ENCODE measurements around the gene SLC4A9.
"Not testable (repeated sequence)": the region's sequence is repeated elsewhere in the genome, so short reads cannot be mapped to it uniquely, and the experiment has no call there.

SLC4A9 gene

GRCh38 chr5:140328036-140328764 lies 31.8 kb upstream of the SLC4A9 start:
- no peaks in the 10 kb centered on the region for H3K9me3 ChIP-seq (ENCODE audit: control insufficient read depth, insufficient read depth, low read length)
- H3K36me3 ChIP-seq (ENCODE audit: insufficient read depth, low read length): no peaks in the 10 kb centered on the region
- peaks cover 27% of the 10 kb centered on the region for H3K4me1 ChIP-seq (ENCODE audit: insufficient read depth, low read length)
- no peak overlapping the region for H3K9ac ChIP-seq (ENCODE audit: low read depth, low read length)

DNA sequence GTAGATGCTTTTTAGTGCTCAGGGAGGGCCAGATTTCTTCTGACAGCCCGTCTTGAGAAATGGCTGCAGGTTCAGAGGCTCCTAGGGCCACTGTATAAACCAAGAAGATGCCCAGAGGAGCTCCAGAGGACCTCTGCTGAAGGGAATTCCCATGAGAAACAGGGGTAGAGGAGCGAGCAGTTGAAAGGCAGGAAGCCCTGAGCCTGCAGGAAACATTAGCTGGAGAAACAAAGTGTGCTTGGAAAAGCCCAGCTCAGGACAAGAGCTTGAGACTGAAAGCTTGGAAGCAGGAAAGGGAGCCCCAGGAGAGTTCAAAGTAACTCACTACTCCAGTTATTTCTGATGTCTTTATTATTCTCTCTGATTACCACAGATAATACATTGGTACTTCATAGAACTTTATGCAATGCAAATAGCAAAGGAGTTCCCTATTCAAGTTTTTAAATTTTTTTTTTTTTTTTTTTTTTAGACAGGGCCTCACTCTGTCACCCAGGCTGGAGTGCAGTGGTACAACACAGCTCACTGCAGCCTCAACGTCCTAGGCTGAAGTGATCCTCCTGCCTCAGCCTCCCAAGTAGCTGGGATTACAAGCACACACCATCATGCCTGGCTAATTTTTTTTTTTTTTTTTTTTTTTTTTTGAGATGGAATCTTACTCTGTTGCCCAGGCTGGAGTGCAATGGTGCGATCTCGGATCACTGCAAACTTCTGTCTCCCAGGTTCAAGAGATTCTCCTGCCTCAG lies 30.1 kb upstream of the SLC4A9 start:
- Histone ChIP-seq H3K9me3 (ENCODE audit: control insufficient read depth, insufficient read depth, low read length) (no peaks in the 10 kb centered on the region), H3K4me1 (ENCODE audit: insufficient read depth, low read length) (peaks cover 13% of the 10 kb centered on the region), H3K36me3 (ENCODE audit: insufficient read depth, low read length) (no peaks in the 10 kb centered on the region; the same call in 1 of the 2 replicates), H3K9ac (ENCODE audit: low read depth, low read length) (no peak overlapping the region)

- Histone ChIP-seq H3K9ac (ENCODE audit: low read depth, low read length) (no peak overlapping the region), H3K36me3 (ENCODE audit: insufficient read depth, low read length) (no peaks in the 10 kb centered on the region; the same call in 1 of the 2 replicates), H3K4me1 (ENCODE audit: insufficient read depth, low read length) (peaks cover 13% of the 10 kb centered on the region), H3K9me3 (ENCODE audit: control insufficient read depth, insufficient read depth, low read length) (no peaks in the 10 kb centered on the region)
Observed at GRCh38 chr5:140331638-140332037, 28.4 kb upstream of the SLC4A9 start.

DNA sequence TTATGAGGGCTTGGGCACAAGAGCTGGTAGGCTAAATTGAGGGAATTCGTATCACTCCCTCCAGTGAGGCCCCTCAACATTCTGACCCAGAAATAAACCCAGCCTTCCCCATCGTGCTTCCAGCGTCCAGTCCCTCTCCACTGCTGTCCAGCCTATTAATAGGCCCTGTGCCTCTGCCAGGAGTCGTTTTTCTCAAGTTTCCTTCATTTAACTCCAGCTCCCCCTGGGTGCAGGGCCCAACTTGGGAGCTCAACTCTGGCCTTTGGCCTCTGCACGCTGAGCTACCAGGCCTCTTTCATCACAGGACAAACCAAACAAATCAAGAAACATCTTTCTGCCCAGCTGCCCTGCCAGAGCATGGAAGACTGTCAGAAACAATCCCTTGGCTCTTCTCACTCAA lies 23.6 kb upstream of the SLC4A9 start:
- Histone ChIP-seq H3K36me3 (ENCODE audit: insufficient read depth, low read length) (no peaks in the 10 kb centered on the region; the same call in 1 of the 2 replicates), H3K9me3 (ENCODE audit: control insufficient read depth, insufficient read depth, low read length) (no peaks in the 10 kb centered on the region), H3K9ac (ENCODE audit: low read depth, low read length) (no peak overlapping the region), H3K4me1 (ENCODE audit: insufficient read depth, low read length) (no peaks in the 10 kb centered on the region)

DNA sequence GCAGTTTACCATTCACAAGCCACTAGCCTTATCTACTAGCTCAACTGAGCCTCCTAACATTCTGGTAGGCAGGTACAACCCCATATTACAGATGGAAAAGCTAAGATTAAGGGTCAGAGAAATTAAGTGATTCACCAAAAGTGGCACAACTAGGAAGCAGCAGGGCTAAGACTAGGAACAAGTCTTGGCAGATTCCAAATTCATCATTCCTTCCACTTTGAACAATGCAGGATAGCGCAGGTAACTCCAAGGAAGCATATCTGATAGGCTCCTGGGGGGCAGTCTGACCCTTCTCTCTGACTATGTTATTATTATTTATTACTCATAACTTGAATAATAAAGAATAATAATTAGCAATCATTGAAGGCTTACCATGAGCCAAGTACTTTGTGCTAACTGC lies 22.1 kb upstream of the SLC4A9 start:
- Histone ChIP-seq H3K9me3 (ENCODE audit: control insufficient read depth, insufficient read depth, low read length) (no peaks in the 10 kb centered on the region), H3K36me3 (ENCODE audit: insufficient read depth, low read length) (no peaks in the 10 kb centered on the region; the same call in 1 of the 2 replicates), H3K4me1 (ENCODE audit: insufficient read depth, low read length) (no peaks in the 10 kb centered on the region), H3K9ac (ENCODE audit: low read depth, low read length) (no peak overlapping the region)

- H3K36me3 ChIP-seq (ENCODE audit: insufficient read depth, low read length): no peaks in the 10 kb centered on the region; the same call in 1 of the 2 replicates
Observed at GRCh38 chr5:140338336-140338735, 21.7 kb upstream of the SLC4A9 start.

DNA sequence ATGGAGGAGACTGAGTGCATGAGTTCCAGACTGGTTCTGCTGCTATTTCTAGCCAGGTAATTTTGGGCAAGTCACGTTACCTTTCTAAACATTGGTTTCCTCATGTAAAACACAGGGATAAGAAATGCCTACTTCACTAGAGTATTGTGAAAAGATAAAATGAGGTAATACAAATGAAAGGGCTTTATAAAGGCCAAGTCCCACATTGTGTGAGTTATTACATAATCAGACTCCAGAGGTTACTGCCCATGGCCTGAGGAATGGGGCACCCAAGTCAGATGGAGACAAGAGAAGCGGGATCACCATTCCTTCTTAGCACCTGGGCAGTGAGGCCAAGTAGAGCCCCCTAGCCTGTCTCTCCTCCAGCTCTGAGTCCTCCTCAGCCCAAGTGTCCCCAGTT lies 21.1 kb upstream of the SLC4A9 start:
- no peak overlapping the region for H3K9ac ChIP-seq (ENCODE audit: low read depth, low read length)
- no peaks in the 10 kb centered on the region for H3K4me1 ChIP-seq (ENCODE audit: insufficient read depth, low read length)
- no peaks in the 10 kb centered on the region for H3K36me3 ChIP-seq (ENCODE audit: insufficient read depth, low read length)

More at GRCh38 chr5:140338336-140338735, 21.7 kb upstream of the SLC4A9 start:
- no peaks in the 10 kb centered on the region for H3K4me1 ChIP-seq (ENCODE audit: insufficient read depth, low read length)
- no peak overlapping the region for H3K9ac ChIP-seq (ENCODE audit: low read depth, low read length)
- H3K9me3 ChIP-seq (ENCODE audit: control insufficient read depth, insufficient read depth, low read length): no peaks in the 10 kb centered on the region

DNA sequence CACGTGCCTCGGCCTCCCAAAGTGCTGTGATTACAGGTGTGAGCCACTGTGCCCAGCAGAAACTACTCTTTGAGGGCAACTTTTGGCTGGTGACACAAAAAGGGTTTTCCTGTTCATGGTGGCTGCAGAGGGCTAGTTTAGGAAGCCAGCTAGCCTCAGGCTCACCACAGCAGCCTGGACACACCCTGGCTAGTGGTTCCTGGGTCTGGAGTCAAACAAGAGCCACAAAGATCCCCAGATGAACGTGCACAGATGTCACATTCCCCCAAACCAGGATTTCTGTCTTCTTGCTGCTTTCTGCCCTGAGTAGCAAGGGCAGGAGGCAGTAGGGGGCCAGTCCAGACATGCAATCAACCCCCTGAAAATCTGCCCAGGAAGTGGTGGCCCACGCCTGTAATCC lies 20.4 kb upstream of the SLC4A9 start:
- no peaks in the 10 kb centered on the region for H3K36me3 ChIP-seq (ENCODE audit: insufficient read depth, low read length)

More for the DNA sequence above, 21.1 kb upstream of the SLC4A9 start:
- H3K9me3 ChIP-seq (ENCODE audit: control insufficient read depth, insufficient read depth, low read length): no peaks in the 10 kb centered on the region

GRCh38 chr5:140340605-140341121 lies 19.3 kb upstream of the SLC4A9 start:
- H3K4me1 ChIP-seq (ENCODE audit: insufficient read depth, low read length): peaks cover 5% of the 10 kb centered on the region
- H3K9me3 ChIP-seq (ENCODE audit: control insufficient read depth, insufficient read depth, low read length): no peaks in the 10 kb centered on the region
- H3K36me3 ChIP-seq (ENCODE audit: insufficient read depth, low read length): no peaks in the 10 kb centered on the region
- no peak overlapping the region for H3K9ac ChIP-seq (ENCODE audit: low read depth, low read length)

More for the DNA sequence above, 20.4 kb upstream of the SLC4A9 start:
- Histone ChIP-seq H3K4me1 (ENCODE audit: insufficient read depth, low read length) (no peaks in the 10 kb centered on the region), H3K9me3 (ENCODE audit: control insufficient read depth, insufficient read depth, low read length) (no peaks in the 10 kb centered on the region), H3K9ac (ENCODE audit: low read depth, low read length) (no peak overlapping the region)

GRCh38 chr5:140341591-140341990 lies 18.4 kb upstream of the SLC4A9 start:
- H3K4me1 ChIP-seq (ENCODE audit: insufficient read depth, low read length): peaks cover 5% of the 10 kb centered on the region
- no peaks in the 10 kb centered on the region for H3K36me3 ChIP-seq (ENCODE audit: insufficient read depth, low read length)
- H3K9me3 ChIP-seq (ENCODE audit: control insufficient read depth, insufficient read depth, low read length): no peaks in the 10 kb centered on the region
- no peak overlapping the region for H3K9ac ChIP-seq (ENCODE audit: low read depth, low read length)

GRCh38 chr5:140342287-140342686 lies 17.7 kb upstream of the SLC4A9 start:
- no peak overlapping the region for H3K9ac ChIP-seq (ENCODE audit: low read depth, low read length)
- H3K36me3 ChIP-seq (ENCODE audit: insufficient read depth, low read length): no peaks in the 10 kb centered on the region
- peaks cover 9% of the 10 kb centered on the region for H3K4me1 ChIP-seq (ENCODE audit: insufficient read depth, low read length)
- H3K9me3 ChIP-seq (ENCODE audit: control insufficient read depth, insufficient read depth, low read length): no peaks in the 10 kb centered on the region

GRCh38 chr5:140342896-140343295 lies 17.1 kb upstream of the SLC4A9 start:
- Histone ChIP-seq H3K9me3 (ENCODE audit: control insufficient read depth, insufficient read depth, low read length) (no peaks in the 10 kb centered on the region), H3K4me1 (ENCODE audit: insufficient read depth, low read length) (peaks cover 9% of the 10 kb centered on the region), H3K36me3 (ENCODE audit: insufficient read depth, low read length) (no peaks in the 10 kb centered on the region), H3K9ac (ENCODE audit: low read depth, low read length) (no peak overlapping the region)

- not testable (repeated sequence) for H3K9ac ChIP-seq (ENCODE audit: low read depth, low read length); H3K36me3 ChIP-seq (ENCODE audit: insufficient read depth, low read length); H3K4me1 ChIP-seq (ENCODE audit: insufficient read depth, low read length); H3K9me3 ChIP-seq (ENCODE audit: control insufficient read depth, insufficient read depth, low read length)
Observed at GRCh38 chr5:140343849-140344248, 16.1 kb upstream of the SLC4A9 start.

GRCh38 chr5:140344683-140345423 lies 15.1 kb upstream of the SLC4A9 start:
- Histone ChIP-seq H3K9me3 (ENCODE audit: control insufficient read depth, insufficient read depth, low read length) (no peaks in the 10 kb centered on the region), H3K4me1 (ENCODE audit: insufficient read depth, low read length) (peaks cover 17% of the 10 kb centered on the region), H3K9ac (ENCODE audit: low read depth, low read length) (peak overlapping the region; percentile 22; the same call in 1 of the 2 replicates), H3K36me3 (ENCODE audit: insufficient read depth, low read length) (no peaks in the 10 kb centered on the region)
